Left lung (tissue), 10 donors: ENCODE measurements around the gene PCDHGC4. TPM values are rescaled to one million over a fixed set of nuclear protein-coding genes. Genes with fewer than 3 reads are reported as not detected.

Source experiments
- ATAC-seq: fragments of 200-7000 bp; cut with Tn5 transposase; one replicate; pipeline ENCODE4 v1.9.1; 2020; ENCODE audit warnings: moderate library complexity
- DNase-seq, 4 donors: peaks; one replicate each; pipeline ENCODE4 v3.0.0-alpha.2; 2013 to 2020
- H3K27ac ChIP-seq, 2 donors: fragments of 200-600 bp; sonication (generic) in 1 of 2; one replicate each; pipeline versions ENCODE4 v1.5.0 to v1.8.0; 2020 to 2021
- H3K27me3 ChIP-seq, 2 donors: fragments of 200-600 bp; sonication (generic) in 1 of 2; one replicate each; pipeline versions ENCODE4 v1.5.0 to v1.8.0; 2020 to 2021
- H3K36me3 ChIP-seq, 2 donors: fragments of 200-600 bp; sonication (generic) in 1 of 2; one replicate each; pipeline versions ENCODE4 v1.5.0 to v1.8.0; 2020 to 2021
- H3K4me1 ChIP-seq, 2 donors: fragments of 200-600 bp; one replicate each; pipeline ENCODE4 v1.8.0; 2021
- H3K4me3 ChIP-seq, 2 donors: fragments of 200-600 bp; sonication (generic) in 1 of 2; one replicate each; pipeline versions ENCODE4 v1.5.0 to v1.8.0; 2020 to 2021; ENCODE audit warnings: mild to moderate bottlenecking in 1 of 2
- H3K9me3 ChIP-seq, 2 donors: fragments of 200-600 bp; sonication (generic) in 1 of 2; one replicate each; pipeline versions ENCODE4 v1.5.0 to v1.8.0; 2020 to 2021
- CTCF ChIP-seq, 2 donors: fragments of 200-600 bp; sonication (generic) in 1 of 2; IDR thresholded peaks; one replicate each; pipeline versions ENCODE4 v1.5.0 to v1.8.0; 2021; ENCODE audit warnings: antibody characterized with exemption in 2 of 2
- intact Hi-C, 2 donors: fragments of 100-400 bp; cut with DNase I; formaldehyde crosslinking; loops; one replicate each; pipeline versions ENCODE4 v1.11.2 to v1.14.2; 2022
- polyA plus RNA-seq, 6 donors: library from polyadenylated mRNA; unstranded; fragments of 120-200 nt; gene quantifications; one replicate each; pipeline ENCODE4 v1.2.1, GENCODE V29; 2013; ENCODE audit not compliant: insufficient read length in 6 of 6
- total RNA-seq, 2 donors: library from RNA; stranded (reverse); fragmentation: NEBNext Ultra II Directional; extraction: Animal tissue kit (Norgen Biotek cat#: 25700); gene quantifications; one replicate each; pipeline ENCODE4 v1.2.1, GENCODE V29; 2021
- donor health status: DM: no; HTN: yes; CAD: no.
- donor health status: DM: no; HTN: no; CAD: no.

The PCDHGC4 gene
- total and polyA plus RNA-seq, 8 donors: 0.79 to 3.3 (median 2.3) TPM

GRCh38 chr5:141523991-141524390 is 39.2 kb downstream of the PCDHGC4 start:
- H3K9me3 ChIP-seq: no peaks in the 10 kb centered on the region
- H3K27ac ChIP-seq: peak overlapping the region; percentile 53 to 72
- ATAC-seq (no peak), DNase-seq (no peak)
- intact Hi-C loops: loop anchor here in 1 of 2 donors (10.0 kb wide), 1 partner anchor 109 kb away; the partner anchor contains the start of genes PCDHGA10 and PCDHGB7
- no peak for TF ChIP-seq CTCF (IDR thresholded peaks at IDR 0.05)
- peaks cover 0 to 78% of the 10 kb centered on the region in 2 donors for H3K36me3 ChIP-seq
- H3K4me1 ChIP-seq: peaks cover 10 to 68% of the 10 kb centered on the region in 2 donors
- H3K27me3 ChIP-seq: no peaks in the 10 kb centered on the region
- no peak overlapping the region for H3K4me3 ChIP-seq

- no peak overlapping the region for H3K4me3 ChIP-seq
- peak; percentile 80 to 97 (median 93) for DNase-seq
- H3K9me3 ChIP-seq: no peaks in the 10 kb centered on the region
- peaks cover 10 to 66% of the 10 kb centered on the region in 2 donors for H3K4me1 ChIP-seq
- intact Hi-C loops: loop anchor here in 1 of 2 donors (10.0 kb wide), 1 partner anchor 110 kb away; the partner anchor contains the start of genes PCDHGA10 and PCDHGB7
- no peaks in the 10 kb centered on the region for H3K27me3 ChIP-seq
- peak overlapping the region; percentile 60 to 72 for H3K27ac ChIP-seq
- ATAC-seq: peak; percentile 93
- peaks cover 0 to 80% of the 10 kb centered on the region in 2 donors for H3K36me3 ChIP-seq
- TF ChIP-seq CTCF (IDR thresholded peaks at IDR 0.05): peak; percentile 97 to 98
These were observed 40.1 kb downstream of the PCDHGC4 start for GRCh38 chr5:141524604-141525597.

- no peak for DNase-seq
- Histone ChIP-seq H3K27me3 (no peaks in the 10 kb centered on the region), H3K4me3 (no peak overlapping the region), H3K4me1 (peaks cover 10 to 58% of the 10 kb centered on the region in 2 donors), H3K36me3 (peaks cover 0 to 84% of the 10 kb centered on the region in 2 donors), H3K27ac (peak overlapping the region; percentile 60 to 72), H3K9me3 (no peaks in the 10 kb centered on the region)
- no peak for TF ChIP-seq CTCF (IDR thresholded peaks at IDR 0.05)
- ATAC-seq: no peak
- intact Hi-C loops: loop anchor here in 1 of 2 donors (10.0 kb wide), 1 partner anchor 111 kb away; the partner anchor contains the start of genes PCDHGA10 and PCDHGB7
These were observed 40.8 kb downstream of the PCDHGC4 start for GRCh38 chr5:141525653-141526052.

GRCh38 chr5:141527426-141527825 is 42.6 kb downstream of the PCDHGC4 start:
- H3K9me3 ChIP-seq: no peaks in the 10 kb centered on the region
- TF ChIP-seq CTCF (IDR thresholded peaks at IDR 0.05): no peak
- intact Hi-C loops: loop anchor here in 1 of 2 donors (10.0 kb wide), 1 partner anchor 113 kb away; the partner anchor contains the start of genes PCDHGA10 and PCDHGB7
- peaks cover 0 to 92% of the 10 kb centered on the region in 2 donors for H3K36me3 ChIP-seq
- H3K27me3 ChIP-seq: no peaks in the 10 kb centered on the region
- DNase-seq (peak in 1 of 4 donors; percentile 65), ATAC-seq (no peak)
- peaks cover 0 to 40% of the 10 kb centered on the region in 2 donors for H3K4me1 ChIP-seq
- H3K4me3 ChIP-seq: no peak overlapping the region
- H3K27ac ChIP-seq: peak overlapping the region; percentile 38 to 58
